Activated naive CD8-positive, alpha-beta T cell treated with anti-CD3 and anti-CD28 coated beads, Interleukin-2, amount 10 ng/mL, durations not matched to agents 7 days and 5 days (primary cell): Measurements from ENCODE around the gene TCL1B. TPM values are rescaled to one million over a fixed set of nuclear protein-coding genes. Genes with fewer than 3 reads are reported as not detected.

Experiments used
- ATAC-seq: fragments of 150-1000 bp; cut with Tn5 transposase; one replicate; pipeline ENCODE4 v1.10.0; 2021; ENCODE audit warnings: low read depth, moderate library complexity
- POLR2A ChIA-PET: fragments of 350-600 bp; sonication (Branson Sonifier 250); formaldehyde crosslinking; loops from one replicate; lab custom pipeline; 2021; ENCODE audit warnings: antibody characterized with exemption; lab: Charles Lee
- DNase-seq: peaks from one replicate; pipeline ENCODE4 v3.0.0; 2021
- H3K27ac Mint-ChIP-seq: one replicate; pipeline ENCODE4 v1.8.0; 2022; ENCODE audit warnings: mild to moderate bottlenecking, mixed read lengths
- H3K27me3 Mint-ChIP-seq: one replicate; pipeline ENCODE4 v1.8.0; 2022; ENCODE audit warnings: mild to moderate bottlenecking, moderate library complexity, mixed read lengths
- H3K36me3 Mint-ChIP-seq: one replicate; pipeline ENCODE4 v1.8.0; 2021; ENCODE audit warnings: mild to moderate bottlenecking, mixed read lengths
- H3K4me1 Mint-ChIP-seq: one replicate; pipeline ENCODE4 v1.8.0; 2021; ENCODE audit warnings: mixed read lengths
- H3K4me3 Mint-ChIP-seq: one replicate; pipeline ENCODE4 v1.8.0; 2022; ENCODE audit warnings: mild to moderate bottlenecking, moderate library complexity, mixed read lengths
- H3K9me3 Mint-ChIP-seq: one replicate; pipeline ENCODE4 v1.8.0; 2021; ENCODE audit warnings: mixed read lengths
- total RNA-seq, 2 experiments: library from RNA; stranded (reverse); gene quantifications; one replicate each; pipeline ENCODE4 v1.2.3, GENCODE V29; 2021

TCL1B gene
- total RNA-seq, 2 experiments from 2014 or later = not detected

- POLR2A ChIA-PET = no interaction called here
- Mint-ChIP-seq H3K9me3 (no peaks in the 10 kb centered on the region), H3K4me1 (no peaks in the 10 kb centered on the region), H3K27ac (no peak overlapping the region), H3K4me3 (no peak overlapping the region), H3K36me3 (no peaks in the 10 kb centered on the region), H3K27me3 (peaks cover 13% of the 10 kb centered on the region)
- DNase-seq = no peak
- no peak for ATAC-seq
Measured at GRCh38 chr14:95679148-95679815, 6.9 kb upstream of the TCL1B start.

GRCh38 chr14:95679998-95680735 is 6.1 kb upstream of the TCL1B start:
- no peaks in the 10 kb centered on the region for H3K4me1 Mint-ChIP-seq
- no peaks in the 10 kb centered on the region for H3K36me3 Mint-ChIP-seq
- no peak overlapping the region for H3K27ac Mint-ChIP-seq
- ATAC-seq = no peak
- no peak overlapping the region for H3K4me3 Mint-ChIP-seq
- peaks cover 13% of the 10 kb centered on the region for H3K27me3 Mint-ChIP-seq
- DNase-seq = no peak
- POLR2A ChIA-PET = interaction anchor here (0.6 kb wide), 1 partner anchor 7 kb away, joined by 6 read pairs; no protein-coding TSS in a partner anchor
- no peaks in the 10 kb centered on the region for H3K9me3 Mint-ChIP-seq

- no peak for DNase-seq
Measured at GRCh38 chr14:95681153-95681552, 5.1 kb upstream of the TCL1B start.

GRCh38 chr14:95683793-95684192 is 2.4 kb upstream of the TCL1B start:
- ATAC-seq = no peak
- no peaks in the 10 kb centered on the region for H3K9me3 Mint-ChIP-seq

More at GRCh38 chr14:95681153-95681552, 5.1 kb upstream of the TCL1B start:
- Mint-ChIP-seq H3K4me1 (no peaks in the 10 kb centered on the region), H3K27ac (no peak overlapping the region), H3K36me3 (no peaks in the 10 kb centered on the region), H3K9me3 (no peaks in the 10 kb centered on the region), H3K27me3 (peaks cover 13% of the 10 kb centered on the region), H3K4me3 (no peak overlapping the region)
- POLR2A ChIA-PET = no interaction called here
- ATAC-seq = no peak

GRCh38 chr14:95686935-95687334 is 709 bp downstream of the TCL1B start:
- Mint-ChIP-seq H3K4me1 (no peaks in the 10 kb centered on the region), H3K9me3 (no peaks in the 10 kb centered on the region), H3K4me3 (no peak overlapping the region), H3K27ac (no peak overlapping the region), H3K36me3 (no peaks in the 10 kb centered on the region), H3K27me3 (peaks cover 2% of the 10 kb centered on the region)
- POLR2A ChIA-PET = no interaction called here
- DNase-seq (no peak), ATAC-seq (no peak)

More at GRCh38 chr14:95683793-95684192, 2.4 kb upstream of the TCL1B start:
- Mint-ChIP-seq H3K27ac (no peak overlapping the region), H3K36me3 (no peaks in the 10 kb centered on the region), H3K4me1 (no peaks in the 10 kb centered on the region), H3K27me3 (peaks cover 9% of the 10 kb centered on the region), H3K4me3 (no peak overlapping the region)
- DNase-seq = peak; percentile 39
- POLR2A ChIA-PET = no interaction called here

GRCh38 chr14:95689441-95689840 is 3.2 kb downstream of the TCL1B start:
- POLR2A ChIA-PET = no interaction called here
- DNase-seq (no peak), ATAC-seq (no peak)
- peaks cover 2% of the 10 kb centered on the region for H3K27me3 Mint-ChIP-seq
- H3K9me3 Mint-ChIP-seq = no peaks in the 10 kb centered on the region
- H3K27ac Mint-ChIP-seq = no peak overlapping the region
- H3K36me3 Mint-ChIP-seq = no peaks in the 10 kb centered on the region
- no peak overlapping the region for H3K4me3 Mint-ChIP-seq
- no peaks in the 10 kb centered on the region for H3K4me1 Mint-ChIP-seq

- H3K36me3 Mint-ChIP-seq = no peaks in the 10 kb centered on the region
- DNase-seq (no peak), ATAC-seq (no peak)
- no peak overlapping the region for H3K27ac Mint-ChIP-seq
- POLR2A ChIA-PET = no interaction called here
- H3K4me3 Mint-ChIP-seq = no peak overlapping the region
- no peaks in the 10 kb centered on the region for H3K4me1 Mint-ChIP-seq
- no peaks in the 10 kb centered on the region for H3K9me3 Mint-ChIP-seq
- peaks cover 2% of the 10 kb centered on the region for H3K27me3 Mint-ChIP-seq
Measured at GRCh38 chr14:95690815-95691214, 4.6 kb downstream of the TCL1B start.

- Mint-ChIP-seq H3K27me3 (peaks cover 4% of the 10 kb centered on the region), H3K4me1 (no peaks in the 10 kb centered on the region), H3K27ac (no peak overlapping the region), H3K9me3 (no peaks in the 10 kb centered on the region), H3K36me3 (no peaks in the 10 kb centered on the region), H3K4me3 (no peak overlapping the region)
- ATAC-seq (no peak), DNase-seq (no peak)
- POLR2A ChIA-PET = no interaction called here
Measured at GRCh38 chr14:95691591-95691990, 5.4 kb downstream of the TCL1B start.

- H3K4me1 Mint-ChIP-seq = no peaks in the 10 kb centered on the region
- no peak overlapping the region for H3K27ac Mint-ChIP-seq
- H3K4me3 Mint-ChIP-seq = no peak overlapping the region
- peaks cover 4% of the 10 kb centered on the region for H3K27me3 Mint-ChIP-seq
- POLR2A ChIA-PET = no interaction called here
- H3K9me3 Mint-ChIP-seq = no peaks in the 10 kb centered on the region
- ATAC-seq (no peak), DNase-seq (no peak)
- no peaks in the 10 kb centered on the region for H3K36me3 Mint-ChIP-seq
Measured at GRCh38 chr14:95692109-95692508, 5.9 kb downstream of the TCL1B start.

GRCh38 chr14:95695051-95695450 is 8.8 kb downstream of the TCL1B start:
- H3K4me1 Mint-ChIP-seq = peaks cover 4% of the 10 kb centered on the region
- H3K27ac Mint-ChIP-seq = no peak overlapping the region
- H3K4me3 Mint-ChIP-seq = no peak overlapping the region
- H3K27me3 Mint-ChIP-seq = peaks cover 13% of the 10 kb centered on the region
- no peak for ATAC-seq
- no peaks in the 10 kb centered on the region for H3K9me3 Mint-ChIP-seq
- H3K36me3 Mint-ChIP-seq = no peaks in the 10 kb centered on the region
- POLR2A ChIA-PET = no interaction called here
- DNase-seq = no peak

GRCh38 chr14:95695913-95696312 is 9.7 kb downstream of the TCL1B start:
- no peak overlapping the region for H3K27ac Mint-ChIP-seq
- POLR2A ChIA-PET = no interaction called here
- peaks cover 17% of the 10 kb centered on the region for H3K27me3 Mint-ChIP-seq
- ATAC-seq = no peak
- H3K4me3 Mint-ChIP-seq = no peak overlapping the region
- peaks cover 4% of the 10 kb centered on the region for H3K4me1 Mint-ChIP-seq
- no peak for DNase-seq
- H3K9me3 Mint-ChIP-seq = no peaks in the 10 kb centered on the region
- H3K36me3 Mint-ChIP-seq = no peaks in the 10 kb centered on the region

GRCh38 chr14:95696741-95697140 is 10.5 kb downstream of the TCL1B start:
- no peak for DNase-seq
- H3K4me3 Mint-ChIP-seq = no peak overlapping the region
- POLR2A ChIA-PET = no interaction called here
- no peak for ATAC-seq
- no peaks in the 10 kb centered on the region for H3K36me3 Mint-ChIP-seq
- H3K9me3 Mint-ChIP-seq = no peaks in the 10 kb centered on the region
- H3K27ac Mint-ChIP-seq = no peak overlapping the region
- peaks cover 18% of the 10 kb centered on the region for H3K27me3 Mint-ChIP-seq
- peaks cover 4% of the 10 kb centered on the region for H3K4me1 Mint-ChIP-seq

- ATAC-seq (no peak), DNase-seq (no peak)
- Mint-ChIP-seq H3K9me3 (no peaks in the 10 kb centered on the region), H3K27me3 (peaks cover 23% of the 10 kb centered on the region), H3K4me3 (no peak overlapping the region), H3K4me1 (peaks cover 4% of the 10 kb centered on the region), H3K27ac (no peak overlapping the region), H3K36me3 (no peaks in the 10 kb centered on the region)
- POLR2A ChIA-PET = no interaction called here
Measured at GRCh38 chr14:95697764-95698163, 11.5 kb downstream of the TCL1B start.

GRCh38 chr14:95698287-95698686 is 12.1 kb downstream of the TCL1B start:
- no peak for ATAC-seq
- Mint-ChIP-seq H3K36me3 (no peaks in the 10 kb centered on the region), H3K27me3 (peaks cover 26% of the 10 kb centered on the region), H3K9me3 (no peaks in the 10 kb centered on the region), H3K4me3 (no peak overlapping the region), H3K4me1 (peaks cover 4% of the 10 kb centered on the region), H3K27ac (no peak overlapping the region)
- POLR2A ChIA-PET = no interaction called here
- DNase-seq = no peak
